ENCODE data around the gene MRPL3. TPM values are rescaled to one million over a fixed set of nuclear protein-coding genes. Genes with fewer than 3 reads are reported as not detected.

The MRPL3 gene
- total RNA-seq, result 77.3 TPM
- 91.2 TPM for polyA plus RNA-seq (ENCODE audit: insufficient read depth, low read depth, low replicate concordance)
- long read RNA-seq, donor 1, transcript MRPL3-201 (10 exons, 1,706 nt), result major isoform, 25 of 50 reads
- long read RNA-seq, donor 1, transcript MRPL3-208 (4 exons, 813 nt), result minor isoform, 7 of 50 reads
- long read RNA-seq, donor 1, partial matches to known transcripts, result 16 of 50 reads
- long read RNA-seq, donor 1, other reads (novel, unspliced or antisense), result 0 of 50 reads
- long read RNA-seq, donor 2, transcript MRPL3-201 (10 exons, 1,706 nt), result major isoform, 45 of 59 reads
- long read RNA-seq, donor 2, partial matches to known transcripts, result 14 of 59 reads
- long read RNA-seq, donor 2, other reads (novel, unspliced or antisense), result 0 of 59 reads
- long read RNA-seq, donor 3, transcript MRPL3-201 (10 exons, 1,706 nt), result major isoform, 43 of 56 reads
- long read RNA-seq, donor 3, partial matches to known transcripts, result 9 of 56 reads
- long read RNA-seq, donor 3, other reads (novel, unspliced or antisense), result 0 of 56 reads
- long read RNA-seq, donor 4, transcript MRPL3-201 (10 exons, 1,706 nt), result major isoform, 31 of 37 reads
- long read RNA-seq, donor 4, partial matches to known transcripts, result 5 of 37 reads
- long read RNA-seq, donor 4, other reads (novel, unspliced or antisense), result 0 of 37 reads
- long read RNA-seq, donor 5, partial matches to known transcripts, result 0 of 1 reads
- long read RNA-seq, donor 5, other reads (novel, unspliced or antisense), result 0 of 1 reads
- long read RNA-seq, donor 6, transcript MRPL3-201 (10 exons, 1,706 nt), result major isoform, 73 of 136 reads
- long read RNA-seq, donor 6, transcript MRPL3-208 (4 exons, 813 nt), result minor isoform, 7 of 136 reads
- long read RNA-seq, donor 6, partial matches to known transcripts, result 46 of 136 reads
- long read RNA-seq, donor 6, other reads (novel, unspliced or antisense), result 5 of 136 reads
- long read RNA-seq, donor 7, transcript MRPL3-201 (10 exons, 1,706 nt), result major isoform, 35 of 42 reads
- long read RNA-seq, donor 7, partial matches to known transcripts, result 2 of 42 reads
- long read RNA-seq, donor 7, other reads (novel, unspliced or antisense), result 2 of 42 reads
- long read RNA-seq, donor 8, transcript MRPL3-201 (10 exons, 1,706 nt), result major isoform, 27 of 39 reads
- long read RNA-seq, donor 8, partial matches to known transcripts, result 7 of 39 reads
- long read RNA-seq, donor 8, other reads (novel, unspliced or antisense), result 0 of 39 reads
- long read RNA-seq, donor 9, transcript MRPL3-201 (10 exons, 1,706 nt), result major isoform, 23 of 32 reads
- long read RNA-seq, donor 9, partial matches to known transcripts, result 6 of 32 reads
- long read RNA-seq, donor 9, other reads (novel, unspliced or antisense), result 0 of 32 reads
- long read RNA-seq, donor 10, transcript MRPL3-201 (10 exons, 1,706 nt), result major isoform, 29 of 43 reads
- long read RNA-seq, donor 10, transcript MRPL3-208 (4 exons, 813 nt), result minor isoform, 5 of 43 reads
- long read RNA-seq, donor 10, partial matches to known transcripts, result 8 of 43 reads
- long read RNA-seq, donor 10, other reads (novel, unspliced or antisense), result 0 of 43 reads

GRCh38 chr3:131502530-131503319 lies at the start of gene MRPL3:
MRPL3 (minus strand) TSS chr3:131502971; CDS start chr3:131502821, 150 bp downstream.
- Histone ChIP-seq H3K4me3 (ENCODE audit: low read length in 3 of 3) (peak within 1 kb of the TSS; percentile 79 to 96 (median 95)), H3K4me1 (ENCODE audit: control insufficient read depth in 2 of 3, insufficient read depth in 2 of 3, low read depth in 1 of 3, low read length in 3 of 3) (peaks cover 0 to 7% (median 4%) of the 10 kb centered on the region in 3 donors), H3K27ac (ENCODE audit: low read depth in 2 of 2, low read length in 2 of 2) (peak within 1 kb of the TSS; percentile 23 to 47), H3K36me3 (ENCODE audit: control insufficient read depth in 2 of 3, insufficient read depth in 3 of 3, low read length in 3 of 3) (peaks cover 0 to 17% (median 6%) of the 10 kb centered on the region in 3 donors), H3K27me3 (ENCODE audit: control insufficient read depth, insufficient read depth, low read length) (peaks cover 3% of the 10 kb centered on the region), H3K9me3 (ENCODE audit: control insufficient read depth in 2 of 3, insufficient read depth in 1 of 3, low read length in 3 of 3) (no peaks in the 10 kb centered on the region), H3K9ac (ENCODE audit: low read length in 3 of 3) (peak within 1 kb of the TSS; percentile 72 to 91 (median 84))
- FAIRE-seq (no peak), DNase-seq (peak; percentile 88 to 95 (median 92))
- no peak for TF ChIP-seq CTCF (IDR thresholded peaks at IDR 0.05; ENCODE audit: borderline replicate concordance, extremely low read depth, insufficient read depth)
- intact Hi-C loops (cut with DNase I), result no loop called here

GRCh38 chr3:131551761-131552160 lies 49.0 kb upstream of the MRPL3 start:
- Histone ChIP-seq H3K36me3 (ENCODE audit: control insufficient read depth in 2 of 3, insufficient read depth in 3 of 3, low read length in 3 of 3) (no peaks in the 10 kb centered on the region), H3K27ac (ENCODE audit: low read depth in 2 of 2, low read length in 2 of 2) (no peak overlapping the region), H3K4me1 (ENCODE audit: control insufficient read depth in 2 of 3, insufficient read depth in 2 of 3, low read depth in 1 of 3, low read length in 3 of 3) (no peaks in the 10 kb centered on the region), H3K4me3 (ENCODE audit: low read length in 3 of 3) (no peak overlapping the region), H3K27me3 (ENCODE audit: control insufficient read depth, insufficient read depth, low read length) (no peaks in the 10 kb centered on the region), H3K9ac (ENCODE audit: low read length in 3 of 3) (no peak overlapping the region), H3K9me3 (ENCODE audit: control insufficient read depth in 2 of 3, insufficient read depth in 1 of 3, low read length in 3 of 3) (no peaks in the 10 kb centered on the region)
- intact Hi-C loops (cut with DNase I), result no loop called here
- FAIRE-seq (no peak), DNase-seq (no peak)
- TF ChIP-seq CTCF (IDR thresholded peaks at IDR 0.05; ENCODE audit: borderline replicate concordance, extremely low read depth, insufficient read depth), result no peak

All from kidney (tissue), 22 donors.